Measurements from ENCODE around the gene ATN1. TPM values are rescaled to one million over a fixed set of nuclear protein-coding genes. Genes with fewer than 3 reads are reported as not detected.

Gene ATN1
- total and polyA plus RNA-seq, 9 of the 15 experiments (the other 6 are each of a cell fraction or from before 2014, with no cell fraction given) = 0.15 to 49.8 (median 2.7) TPM

DNA sequence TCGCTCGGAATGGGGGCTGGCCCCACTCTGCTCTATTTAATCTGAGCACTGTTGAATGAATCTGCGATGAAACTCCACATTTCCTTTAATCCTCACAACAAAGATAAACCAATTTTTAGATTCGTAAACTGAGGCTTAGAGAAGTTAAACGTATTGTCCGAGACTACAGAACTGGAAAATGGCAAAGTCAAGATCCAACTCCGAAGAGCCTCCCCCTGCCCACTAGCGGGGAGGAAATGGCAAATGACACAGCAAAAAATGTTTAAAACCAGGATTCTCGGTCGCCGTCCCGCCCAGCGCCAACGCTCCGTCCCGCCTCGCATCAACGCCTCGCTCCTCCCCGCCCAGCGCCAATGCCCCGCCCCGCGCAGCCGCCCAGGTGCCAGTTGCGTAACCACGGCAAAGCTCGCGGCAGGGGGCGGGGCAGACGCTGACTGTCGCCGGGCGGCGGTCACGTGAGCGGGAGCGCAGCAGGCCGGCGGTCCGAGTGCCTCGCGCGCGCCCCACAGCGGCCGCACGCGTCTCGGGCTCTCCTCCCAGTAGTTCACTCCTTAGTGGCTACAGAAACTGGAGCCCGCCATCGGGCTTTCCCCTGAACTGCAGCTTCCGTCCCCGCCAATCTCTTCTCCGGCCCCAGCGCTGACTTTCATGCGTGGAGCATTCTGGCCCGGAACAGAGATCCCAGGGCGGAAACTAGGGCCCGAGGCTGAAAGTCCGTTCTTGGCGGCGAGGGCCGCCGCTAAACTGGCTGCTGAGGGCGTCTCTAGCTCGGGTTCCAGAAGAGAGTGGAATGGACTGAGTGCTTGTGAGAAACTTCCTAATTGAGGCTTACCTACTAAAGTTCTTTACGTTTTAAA, 36.7 kb upstream of the ATN1 start (continued):
- TF ChIP-seq TAF7 (tag; IDR thresholded peaks at IDR 0.05) (peak; percentile 96), EP300 (IDR thresholded peaks at IDR 0.05; ENCODE audit: low read length) (peak; percentile 23; the same call in 1 of the 2 replicates), ZNF263 (CRISPR knock-in tag; IDR thresholded peaks at IDR 0.05; ENCODE audit: borderline replicate concordance) (no peak), ZNF592 (IDR thresholded peaks at IDR 0.05) (0 out of 2 replicates have a peak, but pooled peaks have one; percentile 42), RUNX1 (IDR thresholded peaks at IDR 0.05; ENCODE audit: low read depth) (no peak), MAFG (tag; conservative IDR thresholded peaks at IDR 0.05) (peak; percentile 97), HMGN3 (IDR thresholded peaks at IDR 0.05; ENCODE audit: borderline replicate concordance, extremely low read depth, insufficient read length, low read depth, low read length) (peak; percentile 95), SIRT6 (IDR thresholded peaks at IDR 0.05; ENCODE audit: low read depth, low read length) (no peak), E2F5 (CRISPR knock-in tag; IDR thresholded peaks at IDR 0.05) (no peak), ZKSCAN8 (CRISPR knock-in tag; IDR thresholded peaks at IDR 0.05) (no peak), CBX3 (IDR thresholded peaks at IDR 0.05; ENCODE audit: borderline replicate concordance in 1 of 2, low read length in 2 of 2) (0 out of 3 replicates have a peak, but pooled peaks of 1 of the 2 experiments have one; percentile 12), RAD51 (IDR thresholded peaks at IDR 0.05; ENCODE audit: borderline replicate concordance, low read depth) (peak; percentile 82), ATF7 (IDR thresholded peaks at IDR 0.05) (peak; percentile 87)
- TF ChIP-seq, protein P1, sequence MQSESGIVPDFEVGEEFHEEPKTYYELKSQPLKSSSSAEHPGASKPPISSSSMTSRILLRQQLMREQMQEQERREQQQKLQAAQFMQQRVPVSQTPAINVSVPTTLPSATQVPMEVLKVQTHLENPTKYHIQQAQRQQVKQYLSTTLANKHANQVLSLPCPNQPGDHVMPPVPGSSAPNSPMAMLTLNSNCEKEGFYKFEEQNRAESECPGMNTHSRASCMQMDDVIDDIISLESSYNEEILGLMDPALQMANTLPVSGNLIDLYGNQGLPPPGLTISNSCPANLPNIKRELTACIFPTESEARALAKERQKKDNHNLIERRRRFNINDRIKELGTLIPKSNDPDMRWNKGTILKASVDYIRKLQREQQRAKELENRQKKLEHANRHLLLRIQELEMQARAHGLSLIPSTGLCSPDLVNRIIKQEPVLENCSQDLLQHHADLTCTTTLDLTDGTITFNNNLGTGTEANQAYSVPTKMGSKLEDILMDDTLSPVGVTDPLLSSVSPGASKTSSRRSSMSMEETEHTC (IDR thresholded peaks at IDR 0.05) = peak; percentile 82; the same call in 1 of the 2 replicates
- TF ChIP-seq, protein P2, sequence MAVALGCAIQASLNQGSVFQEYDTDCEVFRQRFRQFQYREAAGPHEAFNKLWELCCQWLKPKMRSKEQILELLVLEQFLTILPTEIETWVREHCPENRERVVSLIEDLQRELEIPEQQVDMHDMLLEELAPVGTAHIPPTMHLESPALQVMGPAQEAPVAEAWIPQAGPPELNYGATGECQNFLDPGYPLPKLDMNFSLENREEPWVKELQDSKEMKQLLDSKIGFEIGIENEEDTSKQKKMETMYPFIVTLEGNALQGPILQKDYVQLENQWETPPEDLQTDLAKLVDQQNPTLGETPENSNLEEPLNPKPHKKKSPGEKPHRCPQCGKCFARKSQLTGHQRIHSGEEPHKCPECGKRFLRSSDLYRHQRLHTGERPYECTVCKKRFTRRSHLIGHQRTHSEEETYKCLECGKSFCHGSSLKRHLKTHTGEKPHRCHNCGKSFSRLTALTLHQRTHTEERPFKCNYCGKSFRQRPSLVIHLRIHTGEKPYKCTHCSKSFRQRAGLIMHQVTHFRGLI (CRISPR knock-in tag; IDR thresholded peaks at IDR 0.05) = no peak
- TF ChIP-seq, protein P3, sequence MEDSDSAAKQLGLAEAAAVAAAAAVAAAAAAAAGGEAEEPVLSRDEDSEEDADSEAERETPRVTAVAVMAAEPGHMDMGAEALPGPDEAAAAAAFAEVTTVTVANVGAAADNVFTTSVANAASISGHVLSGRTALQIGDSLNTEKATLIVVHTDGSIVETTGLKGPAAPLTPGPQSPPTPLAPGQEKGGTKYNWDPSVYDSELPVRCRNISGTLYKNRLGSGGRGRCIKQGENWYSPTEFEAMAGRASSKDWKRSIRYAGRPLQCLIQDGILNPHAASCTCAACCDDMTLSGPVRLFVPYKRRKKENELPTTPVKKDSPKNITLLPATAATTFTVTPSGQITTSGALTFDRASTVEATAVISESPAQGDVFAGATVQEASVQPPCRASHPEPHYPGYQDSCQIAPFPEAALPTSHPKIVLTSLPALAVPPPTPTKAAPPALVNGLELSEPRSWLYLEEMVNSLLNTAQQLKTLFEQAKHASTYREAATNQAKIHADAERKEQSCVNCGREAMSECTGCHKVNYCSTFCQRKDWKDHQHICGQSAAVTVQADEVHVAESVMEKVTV (CRISPR knock-in tag; IDR thresholded peaks at IDR 0.05) = peak; percentile 70

All from K562 (cell line).